H9 (cell line): ENCODE data around the gene SUN2. TPM values are rescaled to one million over a fixed set of nuclear protein-coding genes. Genes with fewer than 3 reads are reported as not detected.

ENCODE experiments used
- DNase-seq: peaks from one replicate; pipeline ENCODE4 v3.0.0-alpha.2; 2017
- H2AFZ ChIP-seq: one replicate; pipeline ENCODE4 v1.6.1; 2013; ENCODE audit warnings: mild to moderate bottlenecking, low read length, control low read depth, moderate library complexity
- H2AK5ac ChIP-seq: 2 replicates; pipeline ENCODE4 v1.6.1; 2013; ENCODE audit warnings: low read length, control low read depth, mixed read lengths; ENCODE audit not compliant: insufficient read length
- H2BK120ac ChIP-seq: one replicate; pipeline ENCODE4 v1.6.1; 2013; ENCODE audit warnings: low read depth, mild to moderate bottlenecking, low read length, control low read depth, inconsistent platforms; ENCODE audit not compliant: poor library complexity, severe bottlenecking
- H2BK12ac ChIP-seq: 2 replicates; pipeline ENCODE4 v1.6.1; 2013; ENCODE audit warnings: low read length, control low read depth, mixed read lengths, low read depth; ENCODE audit not compliant: insufficient read length
- H2BK15ac ChIP-seq: 2 replicates; pipeline ENCODE4 v1.6.1; 2013; ENCODE audit warnings: low read depth, low read length, control low read depth
- H2BK20ac ChIP-seq: one replicate; pipeline ENCODE4 v1.6.1; 2013; ENCODE audit warnings: low read depth, mild to moderate bottlenecking, low read length, control low read depth, inconsistent platforms; ENCODE audit not compliant: poor library complexity, severe bottlenecking
- H2BK5ac ChIP-seq: 2 replicates; pipeline ENCODE4 v1.6.1; 2013; ENCODE audit warnings: low read length, control low read depth, mixed read lengths; ENCODE audit not compliant: insufficient read length
- H3K14ac ChIP-seq: 2 replicates; pipeline ENCODE4 v1.6.1; 2013; ENCODE audit warnings: low read length, control low read depth; ENCODE audit not compliant: insufficient read depth
- H3K18ac ChIP-seq: 2 replicates; pipeline ENCODE4 v1.6.1; 2013; ENCODE audit warnings: low read depth, mild to moderate bottlenecking, mixed read lengths, low read length, control low read depth; ENCODE audit not compliant: insufficient read length
- H3K23ac ChIP-seq: 2 replicates; pipeline ENCODE4 v1.6.1; 2013; ENCODE audit warnings: low read length, control low read depth, mixed read lengths, low read depth; ENCODE audit not compliant: insufficient read length
- H3K23me2 ChIP-seq: 2 replicates; pipeline ENCODE4 v1.6.1; 2013; ENCODE audit warnings: low read depth, mild to moderate bottlenecking, mixed read lengths, low read length, control low read depth; ENCODE audit not compliant: insufficient read length, poor library complexity, severe bottlenecking
- H3K27ac ChIP-seq: 2 replicates; pipeline ENCODE4 v1.5.1; 2013; ENCODE audit warnings: low read length, control low read depth, mixed read lengths, low read depth; ENCODE audit not compliant: insufficient read length
- H3K27me3 ChIP-seq: 2 replicates; pipeline ENCODE4 v1.6.1; 2013; ENCODE audit warnings: low read length, control low read depth, inconsistent platforms; ENCODE audit not compliant: insufficient read depth
- H3K4ac ChIP-seq: 2 replicates; pipeline ENCODE4 v1.6.1; 2013; ENCODE audit warnings: low read depth, mild to moderate bottlenecking, control low read depth, inconsistent platforms, low read length, moderate library complexity
- H3K4me1 ChIP-seq: 2 replicates; pipeline ENCODE4 v1.6.1; 2013; ENCODE audit warnings: low read length, control low read depth, inconsistent platforms; ENCODE audit not compliant: insufficient read depth
- H3K4me2 ChIP-seq: 2 replicates; pipeline ENCODE4 v1.6.1; 2013; ENCODE audit warnings: low read length, control low read depth, mixed read lengths; ENCODE audit not compliant: insufficient read length, insufficient read depth
- H3K56ac ChIP-seq: 2 replicates; pipeline ENCODE4 v1.6.1; 2013; ENCODE audit warnings: low read depth, mild to moderate bottlenecking, mixed read lengths, low read length, control low read depth; ENCODE audit not compliant: insufficient read length
- H3K79me1 ChIP-seq: 2 replicates; pipeline ENCODE4 v1.6.1; 2013; ENCODE audit warnings: low read depth, mild to moderate bottlenecking, moderate library complexity, low read length, control low read depth, inconsistent platforms; ENCODE audit not compliant: insufficient read depth, poor library complexity, severe bottlenecking
- H3K79me2 ChIP-seq: 2 replicates; pipeline ENCODE4 v1.6.1; 2013; ENCODE audit warnings: low read length, control low read depth, inconsistent platforms; ENCODE audit not compliant: insufficient read depth
- H3K9ac ChIP-seq: 2 replicates; pipeline ENCODE4 v1.6.1; 2013; ENCODE audit warnings: low read length, control low read depth, mixed read lengths; ENCODE audit not compliant: insufficient read length; ENCODE audit errors: extremely low read depth
- H3K9me3 ChIP-seq: one replicate; pipeline ENCODE4 v1.6.1; 2013; ENCODE audit warnings: low read depth, low read length, inconsistent platforms; ENCODE audit not compliant: control insufficient read depth
- H3T11ph ChIP-seq: one replicate; pipeline ENCODE4 v1.6.1; 2013; ENCODE audit warnings: mild to moderate bottlenecking, low read length, control low read depth, inconsistent platforms
- H4K20me1 ChIP-seq: one replicate; pipeline ENCODE4 v1.6.1; 2013; ENCODE audit not compliant: control insufficient read depth, insufficient read length, insufficient read depth
- H4K5ac ChIP-seq: 2 replicates; pipeline ENCODE4 v1.6.1; 2013; ENCODE audit warnings: low read depth, mild to moderate bottlenecking, mixed read lengths, low read length, control low read depth; ENCODE audit not compliant: insufficient read length
- H4K8ac ChIP-seq: replicated peaks from 2 replicates; pipeline ENCODE4 v1.6.1; 2013; ENCODE audit warnings: low read length, control low read depth, mixed read lengths, low read depth; ENCODE audit not compliant: insufficient read length
- H4K91ac ChIP-seq: 2 replicates; pipeline ENCODE4 v1.6.1; 2013; ENCODE audit warnings: low read depth, mild to moderate bottlenecking, moderate library complexity, mixed read lengths, low read length, control low read depth; ENCODE audit not compliant: insufficient read length
- H3K27ac Mint-ChIP-seq, 3 experiments: 2 replicates in 2 of 3; 3 replicates in 1 of 3; pipeline ENCODE4 v1.8.0; 2020 to 2021; ENCODE audit warnings: mixed read lengths in 3 of 3, mild to moderate bottlenecking in 1 of 3, moderate library complexity in 1 of 3
- H3K27me3 Mint-ChIP-seq: 2 replicates; pipeline ENCODE4 v1.8.0; 2021; ENCODE audit warnings: low read depth, mild to moderate bottlenecking, moderate library complexity, mixed read lengths
- H3K36me3 Mint-ChIP-seq, 3 experiments: 2 replicates in 2 of 3; 3 replicates in 1 of 3; pipeline ENCODE4 v1.8.0; 2020 to 2021; ENCODE audit warnings: low read depth in 3 of 3, mixed read lengths in 3 of 3; ENCODE audit not compliant: insufficient read depth in 1 of 3
- H3K4me1 Mint-ChIP-seq, 2 experiments: 2 replicates each; pipeline ENCODE4 v1.8.0; 2020; ENCODE audit warnings: mixed read lengths in 2 of 2
- H3K4me3 Mint-ChIP-seq, 2 experiments: 2 replicates in 1 of 2; 3 replicates in 1 of 2; pipeline ENCODE4 v1.8.0; 2020 to 2021; ENCODE audit warnings: mild to moderate bottlenecking in 2 of 2, mixed read lengths in 2 of 2, moderate library complexity in 1 of 2
- H3K9me3 Mint-ChIP-seq, 2 experiments: 2 replicates in 1 of 2; 3 replicates in 1 of 2; pipeline ENCODE4 v1.8.0; 2020; ENCODE audit warnings: mild to moderate bottlenecking in 2 of 2, mixed read lengths in 2 of 2, moderate library complexity in 1 of 2
- CTCF ChIP-seq: fragments of 200-600 bp; sonication (generic); conservative IDR thresholded peaks from 3 replicates; pipeline ENCODE4 v1.8.0; 2021; ENCODE audit warnings: antibody characterized with exemption, mild to moderate bottlenecking
- WGBS: extraction: QIAGEN DNeasy Blood & Tissue Kit; methylation state at CpG from one replicate; pipeline ENCODE4 v1.1.7; 2013; ENCODE audit warnings: missing lambda C conversion rate, low lambda C conversion rate, mixed read lengths; ENCODE audit not compliant: insufficient read length; ENCODE audit errors: extremely low coverage; 5-methylcytosine and 5-hydroxymethylcytosine counted together
- total RNA-seq: library from RNA; stranded (reverse); gene quantifications from 2 replicates; pipeline ENCODE4 v1.2.1, GENCODE V29; 2021

Gene SUN2
- total RNA-seq, 1 experiment from 2014 or later: 12.0 TPM

GRCh38 chr22:38774496-38775166 lies 18.8 kb upstream of the SUN2 start:
- Histone ChIP-seq H3K4me1 (no peaks in the 10 kb centered on the region), H2BK120ac (no peak overlapping the region), H3K14ac (no peak overlapping the region), H2AK5ac (no peak overlapping the region), H3K79me2 (no peaks in the 10 kb centered on the region), H3K56ac (no peak overlapping the region), H2BK12ac (no peak overlapping the region), H3K4me2 (no peak overlapping the region), H3K4ac (no peak overlapping the region), H3K23me2 (no peaks in the 10 kb centered on the region), H3T11ph (no peak overlapping the region), H3K27ac (no peak overlapping the region), H3K18ac (no peak overlapping the region), H4K20me1 (no peaks in the 10 kb centered on the region), H3K27me3 (no peaks in the 10 kb centered on the region), H3K9ac (no peak overlapping the region), H4K91ac (no peak overlapping the region), H4K5ac (no peak overlapping the region), H2BK15ac (no peak overlapping the region), H2BK20ac (no peak overlapping the region), H4K8ac (no peak overlapping the region), H2BK5ac (no peak overlapping the region), H3K79me1 (no peaks in the 10 kb centered on the region), H3K23ac (no peak overlapping the region), H3K9me3 (no peaks in the 10 kb centered on the region), H2AFZ (no peak overlapping the region)
- TF ChIP-seq CTCF: no peak
- Mint-ChIP-seq H3K4me1 (peaks cover 4 to 15% of the 10 kb centered on the region in 2 experiments), H3K27me3 (peaks cover 2% of the 10 kb centered on the region), H3K27ac (peak overlapping the region in 1 of 3 experiments; percentile 89; a peak in 1 of 7 replicates), H3K36me3 (no peaks in the 10 kb centered on the region), H3K4me3 (no peak overlapping the region), H3K9me3 (no peaks in the 10 kb centered on the region)
- DNase-seq: no peak
- no CpG with 5 or more reads among the region's 11 CpGs for WGBS
